NCI-H69 (cell line): ENCODE results near the gene CDHR4.
A peak's percentile ranks its signal among the peaks of the same experiment; 100 is the strongest.
"Not testable (repeated sequence)": the region's sequence is repeated elsewhere in the genome, so short reads cannot be mapped to it uniquely, and the experiment has no call there.

ENCODE experiments used
- DNase-seq: peaks from one replicate; lab custom pipeline; 2025; lab: John Stamatoyannopoulos, UW

Gene CDHR4

DNA sequence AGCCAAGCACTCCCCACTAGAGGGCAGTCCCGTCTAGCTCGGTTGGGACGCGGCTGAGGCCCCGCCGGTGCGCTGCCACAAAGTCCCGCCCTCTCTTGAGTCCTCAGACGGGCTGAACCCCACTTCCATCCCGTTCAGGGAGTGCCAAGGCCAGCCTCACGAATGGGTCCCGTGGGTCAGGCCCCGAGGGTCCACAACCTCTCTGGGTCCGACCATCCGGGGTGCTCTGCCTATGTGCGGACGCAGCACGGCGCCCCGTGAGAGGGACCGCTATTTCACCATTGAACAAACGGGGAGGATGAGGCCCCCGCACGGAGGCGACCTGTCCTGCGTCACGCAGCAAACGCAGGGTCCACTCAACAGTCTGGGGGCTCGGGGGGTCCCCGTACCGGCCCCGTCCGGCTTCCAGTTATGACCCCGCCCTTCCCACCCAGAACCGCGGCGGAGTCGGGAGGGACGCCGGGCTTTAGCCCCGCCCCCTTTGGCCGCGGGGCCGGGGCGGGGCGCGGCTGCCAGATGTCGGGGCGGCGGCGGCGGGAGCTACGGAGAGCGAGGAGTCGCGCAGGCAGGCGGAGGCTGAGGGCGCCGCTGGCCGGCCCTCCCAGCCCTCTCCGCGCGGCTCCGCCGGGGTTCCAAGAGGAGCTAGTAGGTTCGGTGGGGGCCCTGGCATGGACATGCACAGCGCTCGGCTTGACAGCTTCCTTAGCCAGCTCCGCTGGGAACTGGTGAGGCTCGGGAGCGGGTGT is 3.2 kb upstream of the CDHR4 start, which contains the start of gene INKA1:
INKA1 (plus strand) TSS at position 543 of the 746 bp plus-strand sequence; CDS start at position 675, 132 bp downstream.
- DNase-seq, result peak; percentile 86

DNA sequence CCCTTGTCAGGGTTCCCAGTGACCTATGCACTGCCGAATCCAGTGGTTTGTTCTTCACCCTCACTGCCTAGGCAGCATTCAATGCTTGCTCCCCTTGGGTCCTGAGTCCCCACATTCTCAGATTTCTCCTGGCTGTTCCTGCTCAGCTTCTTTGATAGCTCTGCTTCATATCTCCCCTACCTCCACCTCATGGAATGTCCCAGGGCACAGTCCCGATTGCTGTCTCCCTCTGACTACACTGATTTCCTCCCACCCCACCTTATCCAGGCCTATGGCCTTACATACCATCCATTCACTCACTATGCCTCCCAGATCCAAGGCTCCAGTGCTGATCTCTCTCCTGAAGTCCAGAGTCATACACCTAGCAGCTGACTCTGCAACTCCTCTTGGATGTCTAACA is 1.5 kb upstream of the CDHR4 start:
- no peak for DNase-seq

DNA sequence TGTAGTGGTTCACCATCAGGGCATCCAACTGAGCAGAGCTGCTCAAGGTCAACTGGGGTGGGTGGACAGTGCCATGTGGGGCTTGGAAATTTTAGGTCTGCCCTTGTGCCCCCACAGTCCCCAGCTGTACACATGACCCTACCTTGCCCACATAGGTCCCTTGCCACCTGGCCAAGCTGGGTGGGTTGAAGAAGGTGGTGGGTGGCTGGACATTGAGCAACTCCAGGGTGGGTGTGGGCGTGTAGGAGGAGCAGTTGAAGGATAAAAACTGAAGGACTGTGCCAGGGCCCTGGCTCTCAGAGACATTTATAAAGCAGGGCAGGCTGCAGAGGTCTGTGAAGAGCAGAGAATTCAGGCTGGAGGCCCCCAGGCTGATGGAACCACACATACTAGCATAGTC is 568 bp downstream of the CDHR4 start:
- DNase-seq, result no peak

DNA sequence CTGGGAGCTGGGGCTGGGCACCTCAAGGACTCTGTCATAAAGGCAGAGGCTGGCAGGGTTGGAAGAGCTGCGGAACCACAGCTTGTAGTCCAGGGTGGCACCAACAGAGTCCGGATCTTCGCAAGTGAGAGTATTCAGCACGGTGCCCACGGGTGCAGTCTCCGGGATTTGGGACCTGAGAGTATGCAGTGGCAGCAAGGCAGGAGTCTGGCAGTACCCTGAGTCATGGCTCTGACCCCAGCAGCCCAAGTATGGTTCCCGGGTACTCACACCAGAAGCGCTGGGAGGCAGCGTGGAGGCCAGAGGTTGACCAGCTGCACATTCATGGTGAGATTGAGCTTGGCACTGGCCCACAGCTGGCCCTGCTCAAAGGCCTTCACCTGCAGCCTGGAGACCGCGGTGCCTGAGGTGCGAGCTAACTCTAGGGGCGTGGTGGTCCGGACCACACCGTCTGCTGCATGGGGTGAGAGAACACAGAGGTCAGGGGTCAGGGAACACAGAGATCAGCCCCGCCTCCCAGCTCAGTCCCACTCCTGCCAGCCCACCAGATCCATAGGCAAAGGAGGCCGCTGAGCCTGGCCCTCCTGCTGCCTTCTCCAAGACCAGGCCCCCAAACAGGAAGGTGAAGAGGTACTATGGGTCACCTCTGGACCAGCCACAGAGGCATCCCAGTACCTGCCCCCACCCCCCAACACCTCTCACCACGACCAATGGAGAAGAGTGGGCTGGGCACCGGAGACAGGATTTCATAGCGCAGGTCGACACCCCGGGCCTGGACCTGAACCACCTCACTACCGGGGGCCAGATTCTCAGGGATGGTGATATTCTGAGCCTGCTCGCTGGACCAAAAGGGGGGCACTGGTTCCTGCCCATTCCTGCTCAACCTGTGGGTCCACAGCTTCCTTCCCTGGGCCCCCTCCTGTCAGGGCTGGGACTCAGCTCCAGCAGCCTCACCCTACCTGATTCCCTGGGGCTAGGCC is 4.5 kb downstream of the CDHR4 start:
- DNase-seq, result no peak

DNA sequence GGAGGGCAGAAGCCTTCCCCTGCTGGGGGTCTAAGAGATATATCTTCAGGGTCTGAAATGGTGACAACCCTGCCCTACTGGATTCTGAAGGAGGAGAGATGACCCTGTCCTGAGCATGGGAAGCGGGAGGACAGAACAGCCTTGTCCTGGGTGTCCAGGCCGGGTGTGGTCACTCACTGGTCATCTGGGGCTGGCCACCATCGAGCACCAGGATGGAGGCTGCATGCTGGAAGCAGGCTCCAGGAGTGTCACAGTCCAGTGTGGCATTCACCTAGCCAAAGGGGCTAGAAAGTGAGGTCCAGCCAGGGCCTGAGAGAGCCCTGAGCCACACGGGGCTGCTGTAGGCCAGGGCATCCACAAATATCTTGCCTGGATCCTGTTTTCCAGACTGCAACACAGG is 5.2 kb downstream of the CDHR4 start:
- no peak for DNase-seq

DNA sequence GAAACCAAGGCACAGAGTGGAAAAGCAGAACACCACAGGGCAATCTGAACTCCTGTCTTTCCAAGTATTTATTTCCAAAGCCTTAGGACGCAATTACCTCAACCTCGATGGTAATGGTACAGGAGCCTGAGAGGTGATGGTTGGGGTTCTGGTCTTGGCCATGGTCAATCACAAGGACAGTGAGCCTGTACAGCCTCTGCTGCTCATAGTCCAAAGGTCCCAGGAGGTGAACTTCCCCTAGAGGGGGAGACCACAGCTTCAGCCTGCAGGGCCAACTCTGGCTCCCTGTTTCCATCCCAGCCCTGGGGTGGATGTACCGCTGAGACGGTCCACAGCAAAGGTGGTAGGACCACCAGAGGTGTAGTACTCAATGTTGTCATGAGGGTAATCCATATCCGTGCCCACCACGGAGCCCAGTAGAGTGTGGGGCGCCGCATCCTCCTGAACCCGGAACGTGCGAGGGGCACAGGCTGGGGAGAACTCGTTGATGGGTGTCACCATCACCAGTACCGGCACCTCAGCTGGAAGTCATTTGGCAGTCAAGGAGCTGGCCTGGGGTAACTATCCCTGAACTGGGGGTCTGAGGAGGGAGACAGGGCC is 6.1 kb downstream of the CDHR4 start:
- DNase-seq, result no peak

DNA sequence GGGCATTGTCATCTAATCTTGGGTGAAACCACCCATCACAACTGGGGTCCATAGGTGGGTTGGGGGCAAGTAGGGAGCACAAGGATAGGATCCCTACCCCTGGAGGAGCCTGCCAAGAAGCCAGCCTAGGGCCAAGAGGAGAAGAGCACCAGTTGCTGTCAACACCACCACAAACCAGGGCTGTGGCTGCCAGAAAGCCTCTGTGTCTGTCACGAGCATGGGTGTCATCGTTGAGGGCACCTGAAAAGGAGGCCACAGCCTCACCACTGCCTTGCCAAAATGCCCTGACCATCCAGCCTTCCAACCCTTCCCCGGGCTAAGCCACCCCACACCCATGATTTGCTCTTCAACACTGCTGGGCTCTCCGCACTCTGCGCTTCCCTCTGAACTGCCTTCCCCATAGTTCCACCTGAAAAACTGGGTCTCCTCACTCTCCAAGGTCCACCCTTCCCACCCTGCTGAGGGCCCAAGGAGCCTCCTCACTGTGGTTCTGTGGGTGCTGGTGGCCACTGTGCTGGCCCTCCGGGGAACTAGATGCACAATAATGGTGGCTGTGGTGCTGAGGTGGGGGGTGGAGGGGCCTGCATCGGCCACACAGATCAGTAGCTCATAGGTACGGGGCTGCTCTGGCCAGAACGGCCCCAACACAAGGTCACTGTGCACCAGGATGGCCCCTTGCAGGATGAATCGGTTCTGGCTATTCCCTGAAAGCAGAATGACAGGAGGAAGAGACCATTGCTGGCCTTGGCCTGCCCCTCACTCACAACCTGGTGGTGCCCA is 7.1 kb downstream of the CDHR4 start:
- DNase-seq, result no peak

DNA sequence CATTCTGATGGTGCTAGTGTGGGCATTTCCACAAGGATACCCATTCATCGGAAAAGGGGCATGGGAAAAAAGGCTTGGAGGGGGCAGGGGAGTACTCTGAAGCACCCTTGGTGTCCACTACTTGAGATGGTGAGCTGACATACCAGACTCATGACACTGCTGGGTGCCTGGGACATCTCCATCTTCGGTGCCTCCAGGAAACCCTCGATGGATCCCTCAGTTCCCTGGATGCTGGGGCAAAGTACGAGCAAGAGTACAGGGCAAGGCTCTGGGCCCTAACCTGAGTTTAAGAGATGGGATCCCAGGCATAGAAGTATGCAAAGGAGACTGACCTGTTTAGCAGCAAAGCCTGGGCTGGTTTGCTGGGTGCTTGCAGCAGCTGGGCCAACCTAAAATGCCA is 8.1 kb downstream of the CDHR4 start:
- no peak for DNase-seq

DNA sequence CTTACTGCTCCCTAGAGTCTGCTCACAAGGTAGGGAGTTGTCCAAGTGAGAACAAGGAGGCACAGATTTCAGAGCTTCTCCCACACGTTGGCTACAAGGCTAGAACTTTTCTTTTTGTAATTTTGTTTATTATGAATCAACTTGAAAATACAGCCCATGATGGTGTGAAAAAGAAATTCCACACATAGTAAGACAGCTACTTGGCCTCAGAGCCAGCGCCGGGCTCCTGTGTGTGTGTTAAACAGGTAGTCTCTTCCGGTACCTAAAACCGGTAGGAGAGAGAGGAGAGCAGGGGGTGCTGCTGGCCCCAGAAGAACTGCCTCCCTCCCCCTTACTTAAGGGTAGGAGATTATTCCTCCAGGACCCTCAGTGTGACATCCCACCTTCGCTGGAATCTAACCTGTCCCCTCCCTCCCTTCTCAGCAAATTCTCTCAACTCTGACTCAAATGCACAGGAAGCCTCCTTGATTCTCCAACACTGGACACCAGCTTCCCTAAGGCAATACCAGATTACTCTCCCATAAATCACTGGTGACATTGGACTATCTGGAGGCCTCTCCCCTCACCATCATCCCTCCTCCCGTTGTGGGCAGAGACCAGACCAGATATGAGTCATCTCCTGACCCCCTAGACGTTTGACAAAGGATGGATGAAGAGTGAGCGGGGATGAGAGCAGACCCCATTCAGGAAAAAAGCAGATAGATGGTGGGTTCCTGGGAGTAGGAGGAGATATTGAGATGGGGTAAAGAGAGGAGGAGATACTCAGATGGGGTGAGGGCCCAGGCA is 8.9 kb downstream of the CDHR4 start:
- no peak for DNase-seq

DNA sequence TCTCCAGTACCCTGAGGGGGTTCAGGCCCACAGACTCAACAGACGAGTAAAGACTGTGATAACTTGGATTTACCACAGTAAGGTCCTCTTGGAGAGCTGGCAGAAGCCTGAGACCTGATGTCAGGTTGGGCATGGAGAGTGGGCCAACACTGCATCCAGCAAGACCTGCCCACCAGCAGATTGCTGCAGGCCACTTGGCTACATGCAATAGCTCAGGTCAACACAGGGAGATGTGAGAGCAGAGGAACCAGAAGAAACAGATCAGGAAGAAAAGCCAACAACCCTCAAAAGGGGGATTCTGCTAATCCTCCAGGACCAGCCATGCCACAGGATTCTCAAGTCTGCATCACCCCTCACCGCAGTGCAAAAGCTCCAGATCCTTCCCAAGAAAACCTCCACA is 11.6 kb downstream of the CDHR4 start:
- DNase-seq, result no peak

DNA sequence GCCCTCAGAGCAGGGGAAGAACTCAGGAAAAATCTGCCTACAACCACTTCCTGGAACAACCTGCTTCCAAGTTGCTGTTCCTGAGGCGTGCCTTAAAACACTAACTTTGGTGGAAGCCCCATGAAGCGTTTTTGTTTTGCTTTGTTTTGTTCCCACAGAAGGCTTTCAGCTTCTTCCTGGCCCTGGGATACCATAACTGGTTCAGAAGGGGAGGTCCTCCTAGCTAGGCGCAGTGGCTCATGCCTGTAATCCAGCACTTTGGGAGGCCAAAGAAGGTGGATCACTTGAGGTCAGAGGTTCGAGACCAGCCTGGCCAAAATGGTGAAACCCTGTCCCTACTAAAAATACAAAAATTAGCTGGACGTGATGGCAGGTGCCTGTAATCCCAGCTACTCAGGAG is 12.1 kb downstream of the CDHR4 start:
- no peak for DNase-seq

DNA sequence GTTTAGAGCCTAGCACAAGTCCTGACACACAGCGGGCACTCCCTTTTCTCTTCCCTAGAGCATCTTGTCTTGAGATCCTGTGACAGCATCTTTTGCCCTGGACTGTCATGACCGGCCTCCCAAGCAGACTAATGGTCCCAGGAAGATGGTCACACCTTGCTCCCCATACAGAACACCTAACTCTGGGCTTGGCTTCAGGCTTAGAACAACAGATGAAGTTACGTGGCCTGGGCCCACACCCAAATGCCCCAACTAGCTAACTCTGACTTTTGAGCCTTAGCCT is 12.6 kb downstream of the CDHR4 start:
- DNase-seq, result no peak

DNA sequence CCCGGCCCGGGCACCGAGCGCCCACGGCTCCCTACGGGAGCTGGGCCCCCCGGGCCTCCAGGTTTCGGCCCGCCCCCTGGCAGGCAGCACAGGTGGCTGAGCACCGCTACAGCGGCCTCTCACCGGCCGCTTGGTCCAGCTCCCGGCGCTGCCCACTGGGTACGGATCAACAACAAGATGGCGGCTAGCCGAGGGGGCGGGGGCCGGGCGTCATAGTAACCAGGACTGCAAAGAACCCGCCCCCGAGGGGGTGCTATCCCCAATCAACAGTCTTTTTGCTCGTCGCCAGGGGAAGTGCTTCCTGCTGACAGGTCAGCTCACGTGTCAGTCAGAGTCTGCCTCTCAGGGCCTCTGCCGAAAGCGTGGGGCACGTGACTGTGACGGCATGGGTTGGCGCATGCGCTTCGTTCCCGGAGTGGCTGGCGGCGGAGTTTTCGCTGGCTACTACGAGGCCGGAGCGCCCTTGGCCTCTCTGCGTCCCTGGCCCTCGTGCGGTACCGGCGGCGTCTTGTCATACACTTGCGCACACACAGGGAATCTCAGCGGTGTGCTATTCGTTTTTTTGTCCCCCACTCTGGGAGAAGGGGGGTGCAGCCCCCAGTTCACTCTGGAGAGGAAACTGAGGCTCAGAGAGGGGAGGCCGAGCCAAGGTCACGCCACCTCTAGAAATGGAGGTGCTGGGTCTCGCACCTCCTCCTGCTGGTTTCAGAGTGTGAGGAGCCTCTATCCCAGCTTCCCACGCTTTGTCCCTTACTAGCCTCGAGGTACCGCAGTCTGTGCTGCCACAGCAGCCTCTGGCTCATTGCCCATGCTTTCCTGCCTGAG is 13.1 kb downstream of the CDHR4 start, which contains the start of gene IP6K1:
IP6K1 (minus strand) TSS at position 186 of the 825 bp plus-strand sequence. CDS start 38,502 bp downstream, outside the sequence.
- DNase-seq, result peak; percentile 98

DNA sequence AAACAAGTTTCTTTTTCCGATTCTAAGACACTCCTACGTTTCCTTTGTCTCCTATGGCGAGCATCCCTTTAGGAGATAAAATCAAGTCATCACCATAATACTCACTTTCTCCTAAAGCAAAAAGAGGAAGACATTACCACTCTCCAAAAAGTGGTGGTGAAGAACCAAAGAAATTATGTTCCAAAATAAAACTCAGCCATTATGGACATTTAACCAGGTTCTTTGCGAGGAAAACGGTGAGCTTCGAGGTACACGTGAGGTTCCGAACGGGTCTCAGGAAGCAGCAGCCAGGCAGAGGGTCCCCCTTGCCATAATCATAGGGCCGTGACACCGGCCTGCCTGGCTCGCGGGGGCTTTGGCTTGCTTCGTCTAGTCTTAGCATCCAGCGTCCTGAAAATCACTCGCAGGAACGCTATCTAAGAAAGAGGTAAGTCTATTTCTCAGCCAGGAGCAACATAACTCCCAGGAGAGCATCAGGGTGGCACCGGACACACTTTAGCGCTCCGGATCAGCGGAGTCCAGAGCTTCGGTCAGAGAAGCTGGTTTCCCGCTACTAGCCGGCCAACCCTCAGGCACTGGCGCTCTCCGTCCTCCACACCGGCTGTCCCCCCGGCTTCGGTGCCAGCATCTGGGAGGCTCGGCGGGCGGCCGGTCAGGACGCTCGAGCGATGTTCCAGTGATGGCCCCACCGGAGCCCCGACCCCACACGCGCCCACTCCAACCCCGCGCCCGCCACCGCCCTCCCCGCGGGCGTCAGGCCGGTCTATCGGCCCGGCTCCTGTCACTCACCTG is 13.9 kb downstream of the CDHR4 start:
- peak; percentile 51 for DNase-seq

DNA sequence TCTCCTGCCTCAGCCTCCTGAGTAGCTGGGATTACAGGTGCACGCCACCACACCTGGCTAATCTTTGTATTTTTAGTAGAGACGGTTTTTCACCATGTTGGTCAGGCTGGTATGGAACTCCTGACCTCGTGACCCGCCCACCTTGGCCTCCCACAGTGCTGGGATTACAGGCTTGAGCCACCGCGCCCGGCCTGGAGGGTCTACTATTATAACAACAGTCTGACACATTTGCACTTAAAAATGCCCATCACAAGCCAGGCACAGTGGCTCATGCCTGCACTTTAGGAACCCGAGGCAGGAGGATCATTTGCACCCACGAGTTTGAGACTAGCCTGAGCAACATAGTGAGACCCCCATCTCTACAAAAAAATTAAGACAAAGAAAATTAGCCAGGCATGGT is 17.4 kb downstream of the CDHR4 start:
- not testable (repeated sequence) for DNase-seq

DNA sequence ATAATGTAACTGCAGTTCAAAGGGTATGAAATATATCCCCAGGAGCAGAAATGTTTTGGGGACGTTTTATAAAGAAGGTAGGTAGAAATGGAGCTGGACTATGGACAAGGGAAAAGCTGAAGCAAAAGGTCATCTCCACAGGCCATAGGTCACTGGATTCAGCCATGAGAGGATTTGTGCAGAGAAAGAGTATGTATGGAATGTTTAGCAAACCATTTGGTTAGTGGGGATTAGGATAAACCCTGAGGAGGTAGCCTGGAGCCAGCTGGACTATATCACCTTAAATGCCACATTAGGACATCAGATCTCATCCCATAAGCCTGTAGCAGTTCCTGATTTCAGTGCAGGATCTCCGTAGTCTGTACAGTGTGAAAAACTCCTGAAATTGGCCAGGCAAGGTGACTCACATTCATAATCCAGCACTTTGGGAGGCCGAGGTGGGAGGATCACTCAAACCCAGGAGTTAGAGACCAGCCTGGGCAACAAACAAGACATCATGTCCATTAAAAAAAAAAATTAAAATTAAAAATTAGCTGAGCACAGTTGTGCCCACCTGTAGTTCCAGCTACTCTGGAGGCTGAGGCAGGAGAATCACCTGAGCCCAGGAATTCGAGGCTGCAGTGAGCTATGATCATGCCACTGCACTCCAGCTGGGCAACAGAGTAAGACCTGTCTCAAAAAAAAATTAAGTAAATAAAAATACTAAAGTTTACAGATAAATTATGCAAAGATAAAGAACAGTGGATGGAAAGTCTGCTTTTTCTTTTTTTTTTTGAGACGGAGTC is 18.1 kb downstream of the CDHR4 start:
- no peak for DNase-seq

DNA sequence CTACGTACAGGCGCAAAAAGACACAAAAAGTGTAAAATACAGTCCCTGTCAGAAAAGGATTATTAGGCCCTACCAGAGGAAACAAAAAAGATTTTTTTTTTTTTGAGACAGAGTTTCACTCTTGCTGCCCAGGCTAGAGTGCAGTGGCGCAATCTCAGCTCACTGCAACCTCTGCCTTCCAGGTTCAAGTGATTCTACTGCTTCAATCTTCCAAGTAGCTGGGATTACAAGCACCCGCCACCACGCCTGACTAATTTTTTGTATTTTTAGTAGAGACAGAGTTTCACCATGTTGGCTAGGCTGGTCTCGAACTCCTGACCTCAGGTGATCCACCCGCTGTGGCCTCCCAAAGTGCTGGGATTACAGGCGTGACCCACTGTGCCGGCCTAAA is 18.7 kb downstream of the CDHR4 start:
- DNase-seq, result not testable (repeated sequence)
